Suprapubic skin (tissue), 4 donors: ENCODE measurements around the gene HHAT.

Source experiments
- EP300 ChIP-seq: sonication (generic); formaldehyde crosslinking; IDR thresholded peaks from one replicate; pipeline ENCODE4 v1.6.1; 2017; ENCODE audit warnings: antibody characterized with exemption
- POLR2AphosphoS5 ChIP-seq, 3 donors: sonication (generic); formaldehyde crosslinking; IDR thresholded peaks; one replicate each; pipeline ENCODE4 v1.6.1; 2017; ENCODE audit warnings: antibody characterized with exemption in 3 of 3
- TF ChIP-seq, protein P1 (sequence below), 2 donors: fragments of 200-600 bp in 1 of 2; fragments of 450-650 bp in 1 of 2; sonication (generic) in 1 of 2; IDR thresholded peaks; one replicate each; pipeline ENCODE4 v1.5.1; 2016 to 2019; ENCODE audit warnings: antibody characterized with exemption in 2 of 2, mild to moderate bottlenecking in 1 of 2, moderate library complexity in 1 of 2

DNA sequence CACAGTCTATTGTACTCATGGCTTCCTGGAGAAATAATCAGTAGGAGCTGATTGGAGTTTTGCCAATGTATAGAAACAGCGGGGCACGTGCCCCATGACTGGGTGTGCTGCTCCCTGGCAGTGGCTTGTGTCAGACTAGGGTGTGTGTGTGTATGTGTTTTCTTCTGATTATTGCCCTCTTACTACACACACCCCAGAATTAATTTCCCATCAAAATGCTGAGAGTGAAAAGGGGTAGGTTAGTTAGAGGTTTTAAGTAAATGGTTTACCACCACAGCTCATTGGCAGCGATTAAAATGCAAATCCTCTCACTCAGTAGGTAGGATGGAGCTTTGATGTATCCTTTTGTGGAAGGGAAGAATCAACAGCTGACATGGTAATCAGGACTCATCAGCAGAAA lies 29.9 kb downstream of the HHAT start:
- TF ChIP-seq POLR2AphosphoS5 (IDR thresholded peaks at IDR 0.05) (no peak), EP300 (no peak)
- TF ChIP-seq, protein P1, sequence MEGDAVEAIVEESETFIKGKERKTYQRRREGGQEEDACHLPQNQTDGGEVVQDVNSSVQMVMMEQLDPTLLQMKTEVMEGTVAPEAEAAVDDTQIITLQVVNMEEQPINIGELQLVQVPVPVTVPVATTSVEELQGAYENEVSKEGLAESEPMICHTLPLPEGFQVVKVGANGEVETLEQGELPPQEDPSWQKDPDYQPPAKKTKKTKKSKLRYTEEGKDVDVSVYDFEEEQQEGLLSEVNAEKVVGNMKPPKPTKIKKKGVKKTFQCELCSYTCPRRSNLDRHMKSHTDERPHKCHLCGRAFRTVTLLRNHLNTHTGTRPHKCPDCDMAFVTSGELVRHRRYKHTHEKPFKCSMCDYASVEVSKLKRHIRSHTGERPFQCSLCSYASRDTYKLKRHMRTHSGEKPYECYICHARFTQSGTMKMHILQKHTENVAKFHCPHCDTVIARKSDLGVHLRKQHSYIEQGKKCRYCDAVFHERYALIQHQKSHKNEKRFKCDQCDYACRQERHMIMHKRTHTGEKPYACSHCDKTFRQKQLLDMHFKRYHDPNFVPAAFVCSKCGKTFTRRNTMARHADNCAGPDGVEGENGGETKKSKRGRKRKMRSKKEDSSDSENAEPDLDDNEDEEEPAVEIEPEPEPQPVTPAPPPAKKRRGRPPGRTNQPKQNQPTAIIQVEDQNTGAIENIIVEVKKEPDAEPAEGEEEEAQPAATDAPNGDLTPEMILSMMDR (IDR thresholded peaks at IDR 0.05): no peak
